Endodermal cell (in vitro differentiated cells): ENCODE data around the gene PTPRM. TPM values are rescaled to one million over a fixed set of nuclear protein-coding genes. Genes with fewer than 3 reads are reported as not detected.

Experiments used
- DNase-seq: peaks from one replicate; pipeline ENCODE4 v3.0.0-alpha.2; 2017
- H3K27ac ChIP-seq: 2 replicates; pipeline ENCODE4 v1.5.1; 2013; ENCODE audit warnings: mild to moderate bottlenecking, low read depth, low read length, moderate library complexity
- H3K27me3 ChIP-seq: 2 replicates; pipeline ENCODE4 v1.6.1; 2013; ENCODE audit warnings: mild to moderate bottlenecking, low read length, moderate library complexity; ENCODE audit not compliant: insufficient read depth, control insufficient read depth, poor library complexity, severe bottlenecking
- H3K36me3 ChIP-seq: 2 replicates; pipeline ENCODE4 v1.7.0; 2013; ENCODE audit warnings: mild to moderate bottlenecking, low read length, moderate library complexity; ENCODE audit not compliant: control insufficient read depth, insufficient read depth
- H3K4me1 ChIP-seq: one replicate; pipeline ENCODE4 v1.7.0; 2013; ENCODE audit warnings: low read length; ENCODE audit not compliant: control insufficient read depth, insufficient read depth
- H3K4me3 ChIP-seq: 2 replicates; pipeline ENCODE4 v1.5.1; 2013; ENCODE audit warnings: mild to moderate bottlenecking, low read length, moderate library complexity
- H3K9ac ChIP-seq: 2 replicates; pipeline ENCODE4 v1.6.1; 2013; ENCODE audit warnings: mild to moderate bottlenecking, low read length, moderate library complexity; ENCODE audit not compliant: poor library complexity, severe bottlenecking; ENCODE audit errors: extremely low read depth
- H3K9me3 ChIP-seq: 2 replicates; pipeline ENCODE4 v1.6.1; 2013; ENCODE audit warnings: mild to moderate bottlenecking, low read length, moderate library complexity; ENCODE audit not compliant: control insufficient read depth
- H3K27ac Mint-ChIP-seq: 2 replicates; pipeline ENCODE4 v1.8.0; 2020; ENCODE audit warnings: mixed read lengths
- H3K27me3 Mint-ChIP-seq: 2 replicates; pipeline ENCODE4 v1.8.0; 2021; ENCODE audit warnings: mild to moderate bottlenecking, mixed read lengths; ENCODE audit not compliant: insufficient read depth
- H3K36me3 Mint-ChIP-seq: 2 replicates; pipeline ENCODE4 v1.8.0; 2020; ENCODE audit warnings: low read depth, mixed read lengths
- H3K4me1 Mint-ChIP-seq: 2 replicates; pipeline ENCODE4 v1.8.0; 2020; ENCODE audit warnings: mixed read lengths
- H3K4me3 Mint-ChIP-seq: 2 replicates; pipeline ENCODE4 v1.8.0; 2020; ENCODE audit warnings: mild to moderate bottlenecking, moderate library complexity, mixed read lengths
- H3K9me3 Mint-ChIP-seq: 2 replicates; pipeline ENCODE4 v1.8.0; 2020; ENCODE audit warnings: mild to moderate bottlenecking, mixed read lengths
- CTCF ChIP-seq: fragments of 200-600 bp; sonication (generic); conservative IDR thresholded peaks from 2 replicates; pipeline ENCODE4 v1.5.0; 2021; ENCODE audit warnings: antibody characterized with exemption, mild to moderate bottlenecking
- WGBS, 2 experiments: methylation state at CpG; one replicate each; pipeline versions ENCODE4 v1.1.5 to v1.1.7; 2013; ENCODE audit warnings: missing lambda C conversion rate in 2 of 2, mixed read lengths in 1 of 2; ENCODE audit not compliant: insufficient coverage in 1 of 2, insufficient read length in 1 of 2; 5-methylcytosine and 5-hydroxymethylcytosine counted together
- total RNA-seq, 2 donors: library from RNA; stranded (reverse); fragmentation: NEBNext Ultra II Directional in 1 of 2; extraction: Animal tissue kit (Norgen Biotek cat#: 25700) in 1 of 2; gene quantifications; 2 replicates in 1 of 2; 3 replicates in 1 of 2; pipeline ENCODE4 v1.2.1, GENCODE V29; 2021

The PTPRM gene
- total RNA-seq, 2 donors from 2014 or later: 47.2 to 57.6 TPM

DNA sequence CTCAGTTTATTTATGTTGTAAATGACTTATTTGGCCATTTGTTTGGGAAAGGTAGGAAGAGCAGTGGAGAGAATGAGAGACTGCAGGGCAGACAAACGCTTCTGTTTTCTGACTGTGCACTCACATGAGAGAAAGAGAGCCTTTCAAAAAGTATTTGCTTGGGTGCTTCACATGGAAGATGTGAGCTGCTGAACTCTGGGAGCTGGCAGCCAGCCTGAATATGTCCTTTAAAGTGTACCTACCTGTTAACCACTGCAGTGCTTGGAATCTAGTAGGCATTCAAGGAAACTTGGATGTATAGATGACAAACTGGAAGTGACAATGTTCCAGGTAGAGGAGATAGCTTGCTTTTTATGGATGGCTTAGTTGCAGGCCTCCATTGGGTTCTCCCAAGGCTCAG is 68.8 kb downstream of the PTPRM start:
- H3K27ac Mint-ChIP-seq: no peak overlapping the region
- no peak overlapping the region for H3K9ac ChIP-seq

DNA sequence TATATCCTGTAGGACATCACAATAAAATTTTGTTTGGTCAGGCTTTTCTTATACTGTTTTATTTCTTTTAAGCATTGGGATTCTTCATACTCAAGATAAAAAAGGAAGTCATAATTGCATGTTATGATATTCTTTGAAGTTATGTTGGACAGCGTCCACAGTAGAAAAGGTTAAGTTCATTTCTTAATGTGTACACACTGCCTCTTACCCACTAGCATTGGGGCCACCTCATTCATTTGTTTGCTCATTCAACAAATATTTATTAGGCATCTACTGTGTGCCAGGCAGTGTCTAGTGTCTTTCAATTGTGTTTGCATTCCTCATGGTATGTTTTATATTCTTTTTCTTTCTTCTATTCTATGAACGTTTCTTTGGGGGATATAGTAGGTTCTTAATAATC is 70.2 kb downstream of the PTPRM start:
- Histone ChIP-seq H3K9me3 (no peaks in the 10 kb centered on the region), H3K9ac (no peak overlapping the region), H3K36me3 (no peaks in the 10 kb centered on the region), H3K4me1 (peaks cover 12% of the 10 kb centered on the region), H3K27ac (no peak overlapping the region), H3K4me3 (no peak overlapping the region), H3K27me3 (no peaks in the 10 kb centered on the region)
- no peak overlapping the region for H3K27ac Mint-ChIP-seq
- H3K27me3 Mint-ChIP-seq: no peaks in the 10 kb centered on the region
- 86% methylated on average over 1 of the region's 2 CpGs; no CpG with 5 or more reads in 1 of the 2 experiments for WGBS, 2 experiments
- H3K9me3 Mint-ChIP-seq: no peaks in the 10 kb centered on the region
- no peak overlapping the region for H3K4me3 Mint-ChIP-seq
- TF ChIP-seq CTCF: no peak
- DNase-seq: no peak
- peaks cover 16% of the 10 kb centered on the region for H3K4me1 Mint-ChIP-seq
- H3K36me3 Mint-ChIP-seq: no peaks in the 10 kb centered on the region

More for the DNA sequence above, 68.8 kb downstream of the PTPRM start:
- no peak for DNase-seq
- Histone ChIP-seq H3K27me3 (no peaks in the 10 kb centered on the region), H3K4me3 (no peak overlapping the region), H3K4me1 (peaks cover 13% of the 10 kb centered on the region), H3K36me3 (no peaks in the 10 kb centered on the region), H3K27ac (no peak overlapping the region), H3K9me3 (no peaks in the 10 kb centered on the region)
- H3K4me3 Mint-ChIP-seq: no peak overlapping the region
- 83 to 100% methylated on average over 1 of the region's 1 CpG for WGBS, 2 experiments
- H3K9me3 Mint-ChIP-seq: no peaks in the 10 kb centered on the region
- H3K4me1 Mint-ChIP-seq: peaks cover 16% of the 10 kb centered on the region
- H3K36me3 Mint-ChIP-seq: no peaks in the 10 kb centered on the region
- no peaks in the 10 kb centered on the region for H3K27me3 Mint-ChIP-seq
- no peak for TF ChIP-seq CTCF

DNA sequence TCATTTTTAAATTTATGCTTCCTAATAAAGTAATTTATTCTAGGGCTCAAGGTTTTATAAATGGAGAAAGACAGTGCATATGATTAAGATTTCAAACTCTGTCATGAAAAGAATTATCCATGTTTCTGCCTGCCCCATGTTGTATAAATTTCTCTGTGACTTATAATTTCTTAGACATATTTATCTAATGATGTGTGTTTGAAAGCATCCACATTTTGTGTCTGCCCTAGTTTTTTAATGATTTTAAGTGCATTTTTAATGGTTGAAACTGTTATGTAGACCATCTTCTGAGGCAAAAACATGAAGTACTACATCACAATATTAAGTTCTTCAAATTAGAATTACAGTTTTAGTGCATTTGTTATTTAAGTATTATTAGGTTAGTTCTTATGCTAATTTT is 71.2 kb downstream of the PTPRM start:
- no peak for TF ChIP-seq CTCF
- H3K4me1 Mint-ChIP-seq: peaks cover 13% of the 10 kb centered on the region
- H3K4me3 Mint-ChIP-seq: no peak overlapping the region
- H3K9me3 ChIP-seq: no peaks in the 10 kb centered on the region
- H3K27me3 Mint-ChIP-seq: no peaks in the 10 kb centered on the region
- peaks cover 6% of the 10 kb centered on the region for H3K4me1 ChIP-seq
- H3K9ac ChIP-seq: no peak overlapping the region
- no peak for DNase-seq
- no peaks in the 10 kb centered on the region for H3K36me3 Mint-ChIP-seq
- H3K36me3 ChIP-seq: no peaks in the 10 kb centered on the region
- H3K4me3 ChIP-seq: no peak overlapping the region
- H3K27ac Mint-ChIP-seq: no peak overlapping the region
- H3K27ac ChIP-seq: no peak overlapping the region
- H3K27me3 ChIP-seq: no peaks in the 10 kb centered on the region
- H3K9me3 Mint-ChIP-seq: no peaks in the 10 kb centered on the region
